Measurements from ENCODE around the gene MARCHF9.

The MARCHF9 gene

GRCh38 chr12:57756406-57757341, 1.8 kb downstream of the MARCHF9 start:
- peak; percentile 71 to 81 for DNase-seq

DNA sequence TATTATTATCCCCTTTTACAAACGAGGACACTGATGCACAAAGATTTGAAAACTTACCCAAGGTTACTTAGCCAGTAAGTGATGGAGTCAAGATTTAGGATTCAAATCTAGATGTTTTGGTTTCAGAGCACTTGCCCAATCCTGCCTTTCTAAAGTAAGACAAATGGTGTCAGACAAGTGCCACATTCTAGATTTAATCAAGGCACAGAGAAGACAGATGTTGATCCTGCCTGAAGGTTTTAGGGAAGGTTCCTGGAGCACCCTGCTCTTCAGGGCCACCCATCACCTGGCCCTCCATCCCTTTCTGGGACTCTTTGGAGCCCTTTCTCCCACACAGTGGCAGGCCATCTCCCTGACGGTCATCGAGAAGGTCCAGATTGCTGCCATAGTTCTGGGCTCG, 2.9 kb downstream of the MARCHF9 start:
- no peak for DNase-seq

DNA sequence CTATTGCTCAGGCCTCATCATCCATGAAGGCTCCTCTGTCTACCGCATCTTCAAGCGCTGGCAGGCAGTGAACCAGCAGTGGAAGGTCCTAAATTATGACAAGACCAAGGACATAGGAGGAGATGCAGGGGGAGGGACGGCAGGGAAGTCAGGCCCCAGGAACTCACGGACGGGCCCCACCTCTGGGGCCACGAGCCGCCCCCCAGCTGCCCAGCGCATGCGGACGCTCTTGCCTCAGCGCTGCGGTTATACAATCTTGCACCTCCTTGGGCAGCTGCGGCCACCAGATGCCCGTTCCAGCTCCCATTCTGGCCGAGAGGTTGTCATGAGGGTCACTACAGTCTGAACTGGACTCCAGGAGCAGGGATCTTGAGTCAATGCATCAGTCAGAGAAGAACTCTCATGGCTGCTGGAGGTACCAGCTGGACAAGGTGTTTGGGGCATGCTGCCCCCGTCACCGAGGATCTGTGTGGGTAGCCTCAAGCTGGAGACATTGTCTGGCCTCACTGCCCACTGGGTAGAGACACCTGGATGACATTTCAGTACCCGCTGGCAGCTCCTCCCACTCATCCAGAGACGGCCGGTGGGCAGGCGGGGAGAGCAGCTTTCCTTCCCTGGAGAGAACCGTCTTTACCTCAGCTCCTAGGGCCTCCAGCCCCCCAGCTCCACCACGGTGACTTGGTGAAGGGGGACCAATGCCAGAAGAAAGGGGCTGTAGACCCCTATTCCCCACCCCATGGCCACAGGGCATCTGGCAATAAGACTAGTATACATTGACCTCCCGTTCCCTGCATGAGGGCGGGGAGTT, 3.9 kb downstream of the MARCHF9 start:
- DNase-seq, result no peak

DNA sequence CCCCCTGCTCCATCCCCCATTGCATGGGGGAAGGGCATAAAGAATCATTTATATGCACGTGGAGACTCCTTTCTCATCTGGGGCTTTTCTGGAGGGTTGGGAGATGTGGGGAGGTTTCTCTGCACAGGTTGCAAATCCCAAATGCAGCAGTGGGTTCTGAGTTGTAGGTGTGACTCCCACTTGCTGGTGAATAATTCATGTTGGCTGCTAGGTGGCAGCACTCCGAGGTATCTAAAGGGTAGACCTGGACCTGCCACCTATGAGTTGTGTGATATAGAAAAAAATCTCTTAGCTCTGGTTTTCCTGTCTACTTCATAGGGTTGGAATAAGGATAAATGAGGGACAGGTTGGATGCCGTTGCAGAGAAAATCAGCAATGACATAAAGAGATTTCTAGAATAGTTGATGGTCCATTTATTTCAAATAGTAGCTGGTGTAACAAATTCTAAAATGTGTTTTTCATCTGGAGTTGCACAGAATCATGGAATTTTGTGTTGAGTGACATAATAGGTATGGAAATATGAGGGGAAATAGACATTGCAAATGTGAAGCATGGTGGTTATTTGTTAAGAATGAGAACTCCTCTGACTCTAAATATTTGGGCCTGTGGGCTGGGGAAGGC, 4.6 kb downstream of the MARCHF9 start:
- peak; percentile 42 to 69 for DNase-seq

DNA sequence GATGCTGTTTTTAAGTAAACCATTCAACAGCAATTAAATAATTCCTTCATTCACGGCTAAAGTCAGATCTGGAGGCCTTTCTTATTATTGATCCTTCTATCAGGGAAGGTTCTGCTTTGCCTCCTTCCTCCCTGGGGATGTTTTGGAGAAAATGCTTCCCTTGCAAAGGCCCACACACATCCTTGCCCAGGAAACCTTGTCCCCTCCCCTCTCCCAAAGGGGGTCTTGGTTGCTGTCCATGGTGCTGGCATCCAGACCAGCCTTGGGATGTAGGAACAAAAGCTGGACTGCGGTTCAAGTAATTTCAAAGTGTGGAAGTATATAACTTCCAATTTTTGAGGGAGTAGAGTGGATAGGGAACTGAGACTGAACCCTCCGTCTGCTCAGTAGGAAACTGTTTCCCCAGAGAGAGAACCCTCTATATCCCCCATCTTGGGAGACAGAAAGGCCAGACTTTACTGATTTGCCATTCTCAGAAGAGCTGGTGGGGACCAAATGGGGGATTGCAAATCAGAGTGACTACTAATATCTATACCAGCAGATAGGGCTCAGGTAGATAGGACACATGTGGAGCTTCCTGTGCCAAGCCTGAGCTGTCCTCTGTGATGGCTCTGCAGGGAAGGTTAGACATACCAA, 5.6 kb downstream of the MARCHF9 start:
- no peak for DNase-seq

- DNase-seq, result no peak
Observed at GRCh38 chr12:57761391-57761998, 6.6 kb downstream of the MARCHF9 start.

- DNase-seq, result no peak
Observed at GRCh38 chr12:57762463-57762862, 7.6 kb downstream of the MARCHF9 start.

DNA sequence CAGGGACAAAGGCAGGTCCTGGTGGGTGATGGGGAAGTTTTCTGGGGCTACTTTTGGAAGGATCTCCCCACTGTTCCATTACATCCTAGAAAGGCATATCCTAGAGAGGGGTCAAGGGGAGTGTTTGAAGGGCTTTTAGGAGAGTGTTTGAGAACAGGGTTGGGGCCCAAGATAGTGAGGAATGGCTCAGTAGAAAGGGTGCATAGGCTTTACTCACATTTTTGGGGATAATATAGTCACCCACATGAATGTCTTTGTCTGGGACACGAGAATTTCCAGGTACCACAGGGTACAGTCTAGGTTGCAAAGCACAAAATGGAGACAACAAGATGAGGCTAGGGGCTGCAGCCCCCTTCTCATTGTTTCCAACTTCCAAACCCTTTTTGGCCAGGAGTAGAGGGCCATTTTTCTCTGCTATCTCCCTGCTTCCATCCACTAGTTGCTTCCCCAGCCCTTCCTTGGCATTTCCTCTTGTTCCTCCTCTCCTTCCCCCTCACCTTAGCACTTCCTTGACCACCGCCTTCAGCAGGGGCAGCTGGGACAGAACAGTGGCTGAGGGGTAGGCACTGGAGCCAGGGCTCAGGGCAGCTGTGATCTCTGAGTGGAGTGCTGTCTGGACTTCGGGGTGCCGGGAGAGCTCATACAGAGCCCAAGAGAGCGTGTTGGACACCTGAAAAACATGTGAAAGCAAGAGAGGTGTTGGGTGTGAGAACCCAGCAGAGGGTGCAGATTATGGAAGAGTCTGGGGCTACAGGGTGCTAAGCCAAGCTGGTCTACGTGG, 9.2 kb downstream of the MARCHF9 start:
- no peak for DNase-seq

GRCh38 chr12:57764662-57765002, 9.7 kb downstream of the MARCHF9 start:
- DNase-seq, result no peak

GRCh38 chr12:57765003-57765697, 10.2 kb downstream of the MARCHF9 start:
- DNase-seq, result peak; percentile 27 to 61

- no peak for DNase-seq
Observed at GRCh38 chr12:57765698-57766463, 11.0 kb downstream of the MARCHF9 start.

- DNase-seq, result no peak
Observed at GRCh38 chr12:57766464-57767304, 11.8 kb downstream of the MARCHF9 start, which contains the start of gene CYP27B1. TSS of gene CYP27B1 (minus strand) at chr12:57767078. CDS start at chr12:57767041, 37 bp downstream.

- DNase-seq, result no peak
Observed at GRCh38 chr12:57767305-57767698, 12.4 kb downstream of the MARCHF9 start.

- no peak for DNase-seq
Observed at GRCh38 chr12:57767876-57768275, 13.0 kb downstream of the MARCHF9 start.

GRCh38 chr12:57769594-57769993, 14.7 kb downstream of the MARCHF9 start:
- no peak for DNase-seq

DNA sequence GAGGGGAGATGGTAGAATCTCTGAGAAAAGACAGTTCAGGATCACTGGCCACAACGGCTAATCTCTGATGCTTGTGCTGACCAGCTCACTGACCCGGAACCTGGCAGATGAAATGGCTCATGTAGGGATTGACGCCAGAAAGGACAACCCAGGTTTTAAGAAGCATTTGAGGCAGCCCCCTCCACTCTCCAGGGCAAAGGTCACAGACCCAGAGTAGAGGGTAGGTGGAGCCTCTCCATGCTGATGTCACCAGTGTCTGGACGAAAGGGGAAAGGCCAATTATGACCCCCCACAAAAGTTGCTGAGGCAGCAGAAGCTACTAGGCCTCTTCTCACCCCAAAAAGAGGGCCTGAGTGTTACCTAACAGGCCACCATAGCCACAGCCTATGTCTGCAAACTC, 15.8 kb downstream of the MARCHF9 start:
- DNase-seq, result no peak

DNA sequence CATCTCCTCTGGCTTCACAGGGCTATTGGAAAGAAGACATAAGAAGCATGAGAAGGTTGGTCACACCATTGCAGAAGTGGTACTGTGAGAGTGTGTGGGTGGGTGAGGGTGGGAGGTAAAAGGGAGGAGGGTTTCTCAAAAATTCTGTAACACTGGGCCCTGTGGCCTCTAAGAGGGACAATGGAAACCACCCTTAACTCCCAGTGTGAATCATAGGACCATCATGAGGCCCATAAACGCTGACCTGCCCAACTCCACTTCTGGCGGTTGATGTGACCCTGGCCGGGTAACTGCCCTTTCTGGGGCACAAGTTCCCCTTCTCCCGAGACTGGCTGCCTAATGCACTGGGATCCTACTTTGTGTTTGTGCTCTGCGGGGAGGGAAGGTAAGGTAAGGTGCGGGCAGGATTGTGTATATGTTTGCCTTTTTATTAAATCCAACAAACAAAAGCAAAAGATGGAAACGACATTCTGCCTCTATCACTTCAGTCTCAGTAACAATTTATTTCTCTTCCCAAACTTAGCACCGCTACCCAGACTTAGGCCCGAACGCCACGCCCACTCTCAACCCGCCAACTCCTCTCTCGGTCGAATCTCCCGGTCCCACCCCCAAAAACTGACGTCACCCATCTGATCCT, 16.5 kb downstream of the MARCHF9 start:
- peak; percentile 80 to 83 for DNase-seq

DNA sequence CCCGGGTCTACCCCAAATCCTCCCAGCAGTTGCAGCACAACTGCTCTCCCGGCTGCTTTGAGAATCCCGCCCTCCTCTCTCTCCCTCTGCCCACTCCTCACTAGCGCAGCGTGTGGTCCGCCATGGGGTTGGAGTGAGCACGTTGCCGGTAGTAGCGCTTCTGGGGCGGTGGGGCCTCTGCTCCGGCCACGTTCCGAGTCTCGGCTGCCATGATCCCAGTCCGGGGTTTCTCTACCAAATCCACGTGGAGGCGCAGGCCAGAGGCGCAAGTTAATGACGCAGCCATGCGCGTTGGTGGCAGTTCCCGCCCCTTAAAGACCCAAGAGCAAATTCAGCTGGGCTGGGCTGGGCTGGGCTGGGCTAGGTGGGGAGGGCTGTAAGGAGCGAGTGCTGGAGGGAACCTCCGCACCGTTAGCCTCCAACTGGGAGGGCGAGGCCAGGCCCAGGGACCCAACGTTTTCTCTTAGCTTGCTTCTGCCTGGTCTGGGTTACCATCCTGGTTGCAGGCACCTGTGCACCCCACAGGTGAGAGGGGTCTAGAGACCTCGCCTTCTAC, 17.0 kb downstream of the MARCHF9 start, which contains the start of gene METTL1:
Gene METTL1, minus strand, starts transcription at position 233 of the 556 bp plus-strand sequence. Its CDS starts 22 bp downstream, at position 211.
- peak; percentile 89 to 92 for DNase-seq
